IMR-90 (cell line): ENCODE data around the gene MTRF1L. TPM values are rescaled to one million over a fixed set of nuclear protein-coding genes. Genes with fewer than 3 reads are reported as not detected.

ENCODE experiments used
- ATAC-seq: fragments of 200-7000 bp; cut with Tn5 transposase; 2 replicates; pipeline ENCODE4 v1.9.1; 2020; ENCODE audit warnings: low read depth, mild to moderate bottlenecking, moderate library complexity
- BruUV-seq: library from RNA; stranded (reverse); fragments of 400-500 nt; replicated peaks from 2 replicates; lab custom pipeline; 2021; lab: Mats Ljungman, UMichigan
- CTCF ChIA-PET: fragments of 300-600 bp; formaldehyde crosslinking; extraction: SDS; loops from one replicate; lab custom pipeline; 2021; ENCODE audit warnings: antibody characterized with exemption; lab: Yijun Ruan, JAX
- POLR2A ChIA-PET: fragments of 300-600 bp; sonication (Branson Sonifier 250); formaldehyde crosslinking; loops from one replicate; lab custom pipeline; 2022; ENCODE audit warnings: antibody characterized with exemption; ENCODE audit not compliant: unreplicated experiment; lab: Charles Lee
- DNase-seq: peaks from one replicate; pipeline ENCODE4 v3.0.0; 2013
- H2AFZ ChIP-seq: replicated peaks from 2 replicates; pipeline ENCODE3; 2013; ENCODE audit warnings: low read length, mild to moderate bottlenecking; ENCODE audit not compliant: poor library complexity
- H2AK5ac ChIP-seq: 2 replicates; pipeline ENCODE4 v1.6.1; 2013; ENCODE audit warnings: low read depth, low read length, inconsistent platforms
- H2AK9ac ChIP-seq: replicated peaks from 2 replicates; pipeline ENCODE3; 2013; ENCODE audit warnings: mild to moderate bottlenecking, low read depth, low read length, moderate library complexity; ENCODE audit not compliant: poor library complexity
- H2BK120ac ChIP-seq: 2 replicates; pipeline ENCODE4 v1.6.1; 2013; ENCODE audit warnings: low read depth, low read length, inconsistent platforms
- H2BK15ac ChIP-seq: 3 replicates; pipeline ENCODE4 v1.6.1; 2013; ENCODE audit warnings: low read depth, low read length, inconsistent platforms
- H2BK20ac ChIP-seq: 2 replicates; pipeline ENCODE4 v1.6.1; 2013; ENCODE audit warnings: low read depth, mild to moderate bottlenecking, inconsistent platforms, low read length, moderate library complexity
- H2BK5ac ChIP-seq: 2 replicates; pipeline ENCODE4 v1.6.1; 2013; ENCODE audit warnings: mild to moderate bottlenecking, low read depth, low read length, inconsistent platforms; ENCODE audit not compliant: poor library complexity, severe bottlenecking
- H3K14ac ChIP-seq: replicated peaks from 2 replicates; pipeline ENCODE4 v1.6.1; 2013; ENCODE audit warnings: low read depth, low read length, inconsistent platforms
- H3K18ac ChIP-seq: 2 replicates; pipeline ENCODE4 v1.6.1; 2013; ENCODE audit warnings: low read depth, low read length, control low read depth
- H3K23ac ChIP-seq: 2 replicates; pipeline ENCODE4 v1.6.1; 2013; ENCODE audit warnings: low read depth, low read length, inconsistent platforms
- H3K27ac ChIP-seq: 2 replicates; pipeline ENCODE4 v1.5.1; 2013; ENCODE audit warnings: mild to moderate bottlenecking, control low read depth, low read length; ENCODE audit not compliant: insufficient read depth
- H3K27me3 ChIP-seq: 2 replicates; pipeline ENCODE4 v1.6.1; 2013; ENCODE audit warnings: low read length; ENCODE audit not compliant: control insufficient read depth, insufficient read depth
- H3K36me3 ChIP-seq: 2 replicates; pipeline ENCODE4 v1.6.1; 2013; ENCODE audit warnings: low read length, mixed read lengths; ENCODE audit not compliant: control insufficient read depth, insufficient read depth
- H3K4ac ChIP-seq: 2 replicates; pipeline ENCODE4 v1.6.1; 2013; ENCODE audit warnings: low read depth, low read length, inconsistent platforms
- H3K4me1 ChIP-seq: 2 replicates; pipeline ENCODE4 v1.6.1; 2013; ENCODE audit warnings: low read length, mixed read lengths; ENCODE audit not compliant: control insufficient read depth, insufficient read depth
- H3K4me2 ChIP-seq: 2 replicates; pipeline ENCODE4 v1.6.1; 2013; ENCODE audit warnings: low read depth, mild to moderate bottlenecking, control low read depth, low read length, moderate library complexity
- H3K4me3 ChIP-seq: 2 replicates; pipeline ENCODE4 v1.5.1; 2013; ENCODE audit warnings: low read depth, mild to moderate bottlenecking, control low read depth, low read length, moderate library complexity; ENCODE audit not compliant: insufficient read depth
- H3K56ac ChIP-seq: 2 replicates; pipeline ENCODE4 v1.6.1; 2013; ENCODE audit warnings: low read length, inconsistent platforms; ENCODE audit not compliant: insufficient read depth; ENCODE audit errors: extremely low read depth
- H3K79me1 ChIP-seq, 2 experiments: 2 replicates each; pipeline ENCODE4 v1.6.1; 2013; ENCODE audit warnings: low read length in 2 of 2, inconsistent platforms in 1 of 2, low read depth in 1 of 2
- H3K9ac ChIP-seq: 2 replicates; pipeline ENCODE4 v1.6.1; 2013; ENCODE audit warnings: low read depth, low read length, control low read depth
- H3K9me1 ChIP-seq: 2 replicates; pipeline ENCODE4 v1.6.1; 2013; ENCODE audit warnings: low read length, inconsistent platforms; ENCODE audit not compliant: insufficient read depth
- H3K9me3 ChIP-seq: 2 replicates; pipeline ENCODE4 v1.6.1; 2013; ENCODE audit warnings: low read length; ENCODE audit not compliant: control insufficient read depth, insufficient read depth
- H4K20me1 ChIP-seq: 2 replicates; pipeline ENCODE4 v1.6.1; 2013; ENCODE audit warnings: low read length, inconsistent platforms; ENCODE audit not compliant: insufficient read depth
- H4K5ac ChIP-seq: 2 replicates; pipeline ENCODE4 v1.6.1; 2013; ENCODE audit warnings: mild to moderate bottlenecking, low read depth, low read length, control low read depth
- H4K8ac ChIP-seq, 2 experiments: 2 replicates each; pipeline ENCODE4 v1.6.1; 2013; ENCODE audit warnings: low read depth in 2 of 2, low read length in 2 of 2, control low read depth in 1 of 2, inconsistent platforms in 1 of 2
- H4K91ac ChIP-seq: 2 replicates; pipeline ENCODE4 v1.6.1; 2013; ENCODE audit warnings: low read depth, low read length, inconsistent platforms; ENCODE audit not compliant: insufficient read depth
- BHLHE40 ChIP-seq: fragments of 150-350 bp; IDR thresholded peaks from 2 replicates; pipeline ENCODE4 v1.6.1; 2016; ENCODE audit warnings: mild to moderate bottlenecking, low read depth, low read length
- MAFK ChIP-seq: IDR thresholded peaks from 2 replicates; pipeline ENCODE4 v1.6.1; 2012; ENCODE audit warnings: low read depth, low read length, improper control_type of control experiment
- MAZ ChIP-seq: IDR thresholded peaks from 2 replicates; pipeline ENCODE4 v1.6.1; 2012; ENCODE audit warnings: low read depth, mild to moderate bottlenecking, low read length, improper control_type of control experiment, moderate library complexity, borderline replicate concordance
- NFE2L2 ChIP-seq: fragments of 150-350 bp; IDR thresholded peaks from 2 replicates; pipeline ENCODE4 v1.6.1; 2016; ENCODE audit warnings: low read depth, mild to moderate bottlenecking, low read length
- RCOR1 ChIP-seq: IDR thresholded peaks from 2 replicates; pipeline ENCODE4 v1.6.1; 2012; ENCODE audit warnings: mild to moderate bottlenecking, low read length, improper control_type of control experiment; ENCODE audit not compliant: insufficient replicate concordance
- WGBS, 2 experiments: methylation state at CpG; one replicate each; pipeline versions ENCODE4 v1.1.5 to v1.1.7; 2013; ENCODE audit warnings: missing lambda C conversion rate in 2 of 2; ENCODE audit not compliant: insufficient read length in 1 of 2; ENCODE audit errors: extremely low coverage in 2 of 2; 5-methylcytosine and 5-hydroxymethylcytosine counted together
- dilution Hi-C: fragments of 300-500 bp; cut with HindIII; formaldehyde crosslinking; loops from one replicate; pipeline ENCODE4 v1.14.3; 2018; ENCODE audit warnings: low sequenced_read_pairs; ENCODE audit not compliant: unreplicated experiment
- in situ Hi-C: fragments of 300-500 bp; cut with MboI; formaldehyde crosslinking; loops from 3 replicates; pipeline ENCODE4 v1.14.3; 2019; ENCODE audit warnings: low sequenced_read_pairs, inconsistent platforms, mixed read lengths
- intact Hi-C: fragments of 100-400 bp; cut with micrococcal nuclease; formaldehyde crosslinking; loops from 2 replicates; pipeline ENCODE4 v1.10.0; 2022
- polyA plus RNA-seq, 3 experiments: library from polyadenylated mRNA; depleted of rRNA; stranded (reverse); fragments of >200 nt; gene quantifications; 2 replicates each; pipeline ENCODE4 v1.2.3, GENCODE V29; 2012; ENCODE audit warnings: low replicate concordance in 1 of 3
- total RNA-seq: library from RNA; depleted of rRNA; stranded (reverse); fragments of >200 nt; gene quantifications from 2 replicates; pipeline ENCODE4 v1.2.3, GENCODE V29; 2012

MTRF1L gene
- total and polyA plus RNA-seq, 2 of the 4 experiments (the other 2 are of a cell fraction) = 6.9 to 11.1 TPM

- DNase-seq (peak; percentile 84), ATAC-seq (peak; percentile 85)
- Histone ChIP-seq H3K9me3 (no peaks in the 10 kb centered on the region), H2BK15ac (no peak overlapping the region), H3K79me1 (no peaks in the 10 kb centered on the region), H3K9ac (no peak overlapping the region), H3K4me2 (no peak overlapping the region), H2BK120ac (no peak overlapping the region), H4K91ac (no peak overlapping the region), H2AK5ac (no peak overlapping the region), H3K27me3 (no peaks in the 10 kb centered on the region), H3K14ac (no peak overlapping the region), H3K4me3 (no peak overlapping the region), H4K8ac (no peak overlapping the region; a peak in 1 of 4 replicates), H3K56ac (no peak overlapping the region), H3K36me3 (peaks cover 10% of the 10 kb centered on the region), H3K4me1 (no peaks in the 10 kb centered on the region), H3K9me1 (no peaks in the 10 kb centered on the region), H2AK9ac (no peak overlapping the region), H2BK20ac (no peak overlapping the region), H4K5ac (no peak overlapping the region), H2AFZ (no peak overlapping the region), H2BK5ac (no peak overlapping the region), H3K18ac (no peak overlapping the region), H3K23ac (no peak overlapping the region), H3K27ac (no peak overlapping the region), H3K4ac (no peak overlapping the region), H4K20me1 (no peaks in the 10 kb centered on the region)
- no TSS peak for BruUV-seq
- dilution Hi-C loops (no loop called here), intact Hi-C loops (loop anchor here (10.0 kb wide), 1 partner anchor 1116 kb away; no protein-coding TSS in a partner anchor), in situ Hi-C loops (loop anchor here (25.0 kb wide), 2 partner anchors 474 to 1124 kb away; no protein-coding TSS in a partner anchor)
- POLR2A ChIA-PET = interaction anchor here (0.6 kb wide), 1 partner anchor 9 kb away, joined by 8 read pairs; no protein-coding TSS in a partner anchor
- WGBS, 2 experiments = 40% methylated on average over 1 of the region's 4 CpGs; no CpG with 5 or more reads in 1 of the 2 experiments
- CTCF ChIA-PET = interaction anchor here (1.1 kb wide), 1 partner anchor 69 kb away, joined by 3 read pairs; no protein-coding TSS in a partner anchor
- TF ChIP-seq BHLHE40 = peak; percentile 11; the same call in 1 of the 2 replicates
- TF ChIP-seq MAFK = peak; percentile 12; the same call in 1 of the 2 replicates
- no peak for TF ChIP-seq MAZ
- no peak for TF ChIP-seq NFE2L2
- TF ChIP-seq RCOR1 = no peak
Observed at GRCh38 chr6:153038378-153039057, 36.0 kb upstream of the MTRF1L start.
